CD14-positive monocyte (primary cell): ENCODE measurements around the gene RFC2. TPM values are rescaled to one million over a fixed set of nuclear protein-coding genes. Genes with fewer than 3 reads are reported as not detected.
A peak's percentile ranks its signal among the peaks of the same experiment; 100 is the strongest.

Source experiments
- DNase-seq, 3 donors: peaks; one replicate each; pipeline ENCODE4 v3.0.0-alpha.2; 2011 to 2022
- H2AFZ ChIP-seq: 2 replicates; pipeline ENCODE4 v1.6.0; 2012; ENCODE audit warnings: mild to moderate bottlenecking, low read depth, low read length, inconsistent platforms; ENCODE audit not compliant: insufficient read depth, poor library complexity, severe bottlenecking
- H3K27ac ChIP-seq, 2 donors: 1 replicate in 1 of 2; 2 replicates in 1 of 2; pipeline ENCODE4 v1.5.1; 2012 to 2013; ENCODE audit warnings: low read length in 2 of 2, control low read depth in 1 of 2, inconsistent platforms in 1 of 2, low read depth in 1 of 2, mild to moderate bottlenecking in 1 of 2
- H3K27me3 ChIP-seq, 2 donors: one replicate each; pipeline versions ENCODE4 v1.6.0 to v1.6.1; 2011 to 2013; ENCODE audit warnings: low read length in 2 of 2; ENCODE audit not compliant: control insufficient read depth in 2 of 2, insufficient read depth in 2 of 2
- H3K36me3 ChIP-seq, 2 donors: replicated peaks in 1 of 2; 1 replicate in 1 of 2; 2 replicates in 1 of 2; pipeline versions ENCODE4 v1.5.1 to v1.6.1; 2012 to 2013; ENCODE audit warnings: low read length in 2 of 2, control low read depth in 1 of 2, inconsistent platforms in 1 of 2, mild to moderate bottlenecking in 1 of 2; ENCODE audit not compliant: insufficient read depth in 2 of 2, control insufficient read depth in 1 of 2
- H3K4me1 ChIP-seq, 2 donors: 1 replicate in 1 of 2; 2 replicates in 1 of 2; pipeline versions ENCODE4 v1.5.1 to v1.6.1; 2012 to 2013; ENCODE audit warnings: low read length in 2 of 2, control low read depth in 1 of 2, inconsistent platforms in 1 of 2, mild to moderate bottlenecking in 1 of 2, moderate library complexity in 1 of 2; ENCODE audit not compliant: insufficient read depth in 2 of 2, control insufficient read depth in 1 of 2
- H3K4me2 ChIP-seq: replicated peaks from 2 replicates; pipeline ENCODE3; 2012; ENCODE audit warnings: low read length, moderate library complexity, mild to moderate bottlenecking; ENCODE audit not compliant: poor library complexity, severe bottlenecking; ENCODE audit errors: extremely low read depth
- H3K4me3 ChIP-seq, 3 experiments: fragments of 200-600 bp in 1 of 3; sonication (generic) in 1 of 3; replicated peaks in 1 of 3; 1 replicate in 2 of 3; 2 replicates in 1 of 3; pipeline ENCODE4 v1.5.1; 2011 to 2013; ENCODE audit warnings: low read length in 3 of 3, mild to moderate bottlenecking in 3 of 3, control low read depth in 2 of 3, low read depth in 2 of 3, inconsistent platforms in 1 of 3, moderate library complexity in 1 of 3
- H3K79me2 ChIP-seq: 2 replicates; pipeline ENCODE4 v1.6.0; 2012; ENCODE audit warnings: mild to moderate bottlenecking, control low read depth, inconsistent platforms, low read length, moderate library complexity; ENCODE audit not compliant: insufficient read depth
- H3K9ac ChIP-seq: 2 replicates; pipeline ENCODE4 v1.6.0; 2017; ENCODE audit warnings: low read length, mild to moderate bottlenecking; ENCODE audit not compliant: insufficient read depth, poor library complexity, severe bottlenecking
- H3K9me3 ChIP-seq, 2 donors: replicated peaks in 1 of 2; 1 replicate in 1 of 2; 2 replicates in 1 of 2; pipeline versions ENCODE4 v1.5.1 to v1.6.1; 2012 to 2013; ENCODE audit warnings: low read length in 2 of 2, control low read depth in 1 of 2; ENCODE audit not compliant: control insufficient read depth in 1 of 2, insufficient read depth in 1 of 2
- H4K20me1 ChIP-seq: 2 replicates; pipeline ENCODE4 v1.6.0; 2012; ENCODE audit warnings: mild to moderate bottlenecking, low read length, control low read depth, moderate library complexity; ENCODE audit not compliant: insufficient read depth
- H3K27ac Mint-ChIP-seq, 7 donors: one replicate each; pipeline ENCODE4 v1.8.0; 2020; ENCODE audit warnings: mild to moderate bottlenecking in 7 of 7, mixed read lengths in 7 of 7, moderate library complexity in 6 of 7, inconsistent platforms in 2 of 7
- H3K27me3 Mint-ChIP-seq, 3 donors: one replicate each; pipeline ENCODE4 v1.8.0; 2021 to 2022; ENCODE audit warnings: low read depth in 3 of 3, mild to moderate bottlenecking in 3 of 3, mixed read lengths in 3 of 3, moderate library complexity in 3 of 3, inconsistent platforms in 1 of 3
- H3K36me3 Mint-ChIP-seq, 2 donors: one replicate each; pipeline ENCODE4 v1.8.0; 2020; ENCODE audit warnings: mixed read lengths in 2 of 2, inconsistent platforms in 1 of 2, mild to moderate bottlenecking in 1 of 2
- H3K4me1 Mint-ChIP-seq: one replicate; pipeline ENCODE4 v1.8.0; 2020; ENCODE audit warnings: mild to moderate bottlenecking, mixed read lengths
- H3K4me3 Mint-ChIP-seq, 2 donors: one replicate each; pipeline ENCODE4 v1.8.0; 2020; ENCODE audit warnings: mild to moderate bottlenecking in 2 of 2, mixed read lengths in 2 of 2, moderate library complexity in 1 of 2
- H3K9me3 Mint-ChIP-seq, 7 donors: one replicate each; pipeline ENCODE4 v1.8.0; 2020 to 2022; ENCODE audit warnings: mixed read lengths in 7 of 7, mild to moderate bottlenecking in 6 of 7, moderate library complexity in 6 of 7, inconsistent platforms in 2 of 7
- CTCF ChIP-seq: fragments of 200-600 bp; IDR thresholded peaks from one replicate; pipeline ENCODE4 v1.8.0; 2022; ENCODE audit warnings: antibody characterized with exemption, mild to moderate bottlenecking
- WGBS: methylation state at CpG from one replicate; pipeline ENCODE4 v1.1.5; 2013; ENCODE audit warnings: missing lambda C conversion rate; ENCODE audit not compliant: insufficient coverage; 5-methylcytosine and 5-hydroxymethylcytosine counted together
- intact Hi-C, 2 donors: fragments of 100-400 bp; cut with micrococcal nuclease; formaldehyde crosslinking; loops; one replicate each; pipeline versions ENCODE4 v1.15.0 to v1.15.1; 2023
- polyA plus RNA-seq, 3 donors: library from polyadenylated mRNA; depleted of rRNA in 1 of 3; unstranded in 2 of 3; stranded (reverse) in 1 of 3; fragments of 300-500 nt in 2 of 3; fragments of >200 nt in 1 of 3; fragmentation: Illumina TruSeq in 2 of 3; gene quantifications; 1 replicate in 2 of 3; 2 replicates in 1 of 3; pipeline ENCODE4 v1.2.3, GENCODE V29; 2012 to 2021

RFC2 gene
- polyA plus RNA-seq, 3 donors = 12.8 to 42.1 (median 33.5) TPM

DNA sequence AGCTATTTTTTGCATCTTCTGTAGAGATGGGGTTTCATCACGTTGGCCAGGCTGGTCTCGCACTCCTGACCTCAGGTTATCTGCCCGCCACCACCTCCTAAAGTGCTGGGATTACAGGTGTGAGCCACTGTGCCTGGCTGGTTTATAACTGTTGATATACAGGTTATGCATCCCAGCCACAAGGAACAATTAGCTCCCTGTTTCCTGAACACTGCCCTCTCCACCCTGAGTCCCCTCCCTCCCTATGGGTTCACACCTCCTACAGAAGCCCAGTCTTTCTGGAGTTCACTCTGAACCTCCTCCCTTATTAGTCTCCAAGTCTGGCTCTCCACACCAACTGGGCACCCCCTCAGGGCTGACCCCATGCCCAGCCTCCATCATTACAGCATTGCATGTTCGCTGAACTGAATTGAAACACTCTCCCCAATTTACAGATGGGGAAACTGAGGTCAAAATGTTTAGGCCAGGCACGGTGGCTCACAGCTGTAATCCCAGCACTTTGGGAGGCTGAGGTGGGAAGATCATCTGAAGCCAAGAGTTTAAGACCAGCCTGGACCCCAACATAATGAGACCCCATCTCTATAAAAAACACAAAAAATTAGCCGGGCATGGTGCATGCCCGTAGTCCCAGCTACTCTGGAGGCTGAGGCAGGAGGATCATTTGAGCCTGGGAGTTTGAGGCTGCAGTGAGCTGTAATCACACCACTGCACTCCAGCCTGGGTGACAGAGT is 33.3 kb upstream of the RFC2 start:
- Histone ChIP-seq H3K79me2 (peaks cover 10% of the 10 kb centered on the region), H3K4me1 (peaks cover 30 to 33% of the 10 kb centered on the region in 2 donors), H3K27me3 (no peaks in the 10 kb centered on the region), H3K4me3 (no peak overlapping the region), H3K36me3 (no peaks in the 10 kb centered on the region), H3K9ac (no peak overlapping the region), H2AFZ (no peak overlapping the region), H3K4me2 (no peak overlapping the region), H3K27ac (no peak overlapping the region), H3K9me3 (no peaks in the 10 kb centered on the region), H4K20me1 (peaks cover 25% of the 10 kb centered on the region)
- 80% methylated on average over 1 of the region's 7 CpGs for WGBS
- intact Hi-C loops = loop anchor here (2.0 to 10.0 kb wide), 3 partner anchors 33 to 223 kb away; partner anchors contain the start of gene RFC2 (in 1 of the 2)
- TF ChIP-seq CTCF = no peak
- Mint-ChIP-seq H3K27ac (no peak overlapping the region), H3K27me3 (peaks cover 2 to 23% (median 14%) of the 10 kb centered on the region in 3 donors), H3K36me3 (no peaks in the 10 kb centered on the region), H3K4me3 (no peak overlapping the region), H3K9me3 (no peaks in the 10 kb centered on the region), H3K4me1 (peaks cover 43% of the 10 kb centered on the region)
- no peak for DNase-seq

DNA sequence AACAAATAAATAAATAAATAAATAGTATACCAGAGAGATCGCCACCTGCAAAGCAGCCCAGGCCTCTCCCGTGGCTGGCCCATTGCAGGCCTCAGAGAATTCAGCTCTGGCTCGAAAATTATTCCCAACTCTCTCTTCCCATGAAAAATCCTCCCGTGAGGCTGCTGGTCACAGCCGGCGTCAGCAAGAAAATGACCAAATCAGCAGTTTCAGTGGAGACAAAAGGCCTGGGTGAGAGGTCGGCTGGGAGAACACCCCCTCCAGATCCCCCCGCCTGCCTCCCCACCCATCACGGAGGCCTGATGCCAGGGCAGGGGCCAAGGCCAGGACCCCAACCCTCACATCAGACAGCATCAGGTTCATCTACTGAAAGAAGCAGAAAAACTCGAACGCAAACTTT is 31.9 kb upstream of the RFC2 start:
- Mint-ChIP-seq H3K4me3 (no peak overlapping the region), H3K4me1 (peaks cover 37% of the 10 kb centered on the region), H3K27me3 (peaks cover 2 to 20% (median 11%) of the 10 kb centered on the region in 3 donors), H3K27ac (peak overlapping the region in 1 of 7 donors; percentile 36), H3K36me3 (no peaks in the 10 kb centered on the region), H3K9me3 (no peaks in the 10 kb centered on the region)
- WGBS = 94% methylated on average over 6 of the region's 11 CpGs
- peaks cover 14% of the 10 kb centered on the region for H4K20me1 ChIP-seq
- no peak overlapping the region for H3K9ac ChIP-seq
- no peak overlapping the region for H2AFZ ChIP-seq
- H3K27ac ChIP-seq = no peak overlapping the region
- H3K27me3 ChIP-seq = no peaks in the 10 kb centered on the region
- peaks cover 10% of the 10 kb centered on the region for H3K79me2 ChIP-seq
- TF ChIP-seq CTCF = no peak
- intact Hi-C loops = loop anchor here in 1 of 2 donors (5.0 to 10.0 kb wide), 2 partner anchors 79 to 221 kb away; no protein-coding TSS in a partner anchor
- no peak for DNase-seq
- no peaks in the 10 kb centered on the region for H3K9me3 ChIP-seq
- H3K4me2 ChIP-seq = no peak overlapping the region
- no peak overlapping the region for H3K4me3 ChIP-seq
- no peaks in the 10 kb centered on the region for H3K36me3 ChIP-seq
- peaks cover 30 to 33% of the 10 kb centered on the region in 2 donors for H3K4me1 ChIP-seq
